Stimulated activated CD8-positive, alpha-beta memory T cell treated with anti-CD3 and anti-CD28 coated beads, Interleukin-2, amount 100 ng/mL, for 1 hour (primary cell): Measurements from ENCODE around the gene TMEM256.

Experiments
- DNase-seq, 2 donors: peaks; one replicate each; pipeline ENCODE4 v3.0.0-alpha.2; 2020; ENCODE audit warnings: low read depth in 2 of 2

Gene TMEM256

DNA sequence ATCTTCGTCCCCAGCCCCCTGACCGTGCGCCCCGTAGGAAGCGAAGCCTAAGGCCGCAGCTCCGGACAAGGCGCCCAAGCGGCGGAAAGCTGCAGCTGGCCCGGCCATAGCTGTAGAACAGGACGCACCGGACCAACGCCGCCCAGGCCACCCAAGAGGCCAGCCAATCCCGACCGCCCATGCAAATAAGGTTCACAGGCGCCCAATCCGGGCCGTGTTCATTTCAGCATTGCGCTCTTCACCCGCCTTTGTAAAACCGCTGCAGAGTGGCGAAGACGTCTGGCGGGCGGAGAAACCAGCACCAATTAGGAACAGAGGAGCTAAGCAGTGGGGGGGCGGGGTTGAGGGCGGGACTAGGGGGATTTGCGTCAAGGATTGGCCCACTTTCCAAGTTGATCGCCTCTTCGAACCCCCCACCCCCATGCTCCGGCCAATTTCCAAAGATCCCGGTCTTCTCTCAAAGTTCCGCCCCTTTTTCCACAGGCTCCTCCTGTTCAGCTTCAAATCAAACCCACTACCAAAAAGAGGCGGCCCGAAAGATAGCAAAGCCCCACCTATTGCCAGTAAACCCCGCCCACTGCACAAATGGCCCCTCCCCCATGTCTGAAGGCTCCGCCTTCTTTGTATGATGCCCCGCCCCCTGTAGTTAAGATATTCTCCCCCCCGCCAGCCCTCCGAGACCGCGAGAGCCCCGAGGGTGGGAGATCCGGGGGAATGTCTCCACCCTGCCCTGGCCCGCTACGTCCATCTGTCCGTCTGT is at the start of gene TMEM256:
TSS of gene TMEM256 (minus strand) at position 121 of the 760 bp plus-strand sequence. CDS start at position 108, 13 bp downstream.
- peak; percentile 91 to 92 for DNase-seq

DNA sequence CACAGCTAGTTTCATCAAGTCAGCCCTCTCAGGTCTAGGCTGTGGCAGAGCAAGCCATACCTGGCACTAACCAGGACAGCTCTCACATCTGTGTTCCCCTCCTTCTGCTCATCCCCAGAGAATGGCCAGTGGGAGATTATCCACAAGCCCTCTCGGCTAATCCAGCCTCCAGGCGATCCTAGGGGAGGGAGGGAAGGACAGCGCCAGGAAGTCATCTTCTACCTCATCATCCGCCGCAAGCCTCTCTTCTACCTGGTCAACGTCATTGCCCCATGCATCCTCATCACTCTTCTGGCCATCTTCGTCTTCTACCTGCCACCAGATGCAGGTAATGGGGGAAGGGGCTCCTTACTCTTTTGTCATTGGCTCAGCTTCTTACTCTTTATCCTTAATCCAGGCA is 44.6 kb upstream of the TMEM256 start:
- no peak for DNase-seq

DNA sequence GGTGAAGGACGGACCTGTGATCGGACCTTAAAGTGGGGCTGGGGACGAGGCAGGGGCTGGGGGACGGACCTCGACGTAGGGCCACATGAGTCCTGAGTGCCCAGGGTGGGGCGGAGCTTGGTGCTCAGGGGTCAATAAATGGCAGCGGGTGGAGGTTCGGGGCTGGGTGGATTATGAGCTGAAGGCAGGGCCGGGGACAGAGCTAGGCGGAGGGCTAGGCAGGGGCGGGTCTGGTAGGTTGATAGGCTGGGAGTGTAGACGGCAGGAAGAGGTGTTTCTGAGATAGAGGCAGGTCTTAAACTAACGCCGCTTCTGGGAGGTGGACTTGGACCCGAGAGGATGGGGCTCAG is 41.7 kb upstream of the TMEM256 start:
- DNase-seq, result no peak

DNA sequence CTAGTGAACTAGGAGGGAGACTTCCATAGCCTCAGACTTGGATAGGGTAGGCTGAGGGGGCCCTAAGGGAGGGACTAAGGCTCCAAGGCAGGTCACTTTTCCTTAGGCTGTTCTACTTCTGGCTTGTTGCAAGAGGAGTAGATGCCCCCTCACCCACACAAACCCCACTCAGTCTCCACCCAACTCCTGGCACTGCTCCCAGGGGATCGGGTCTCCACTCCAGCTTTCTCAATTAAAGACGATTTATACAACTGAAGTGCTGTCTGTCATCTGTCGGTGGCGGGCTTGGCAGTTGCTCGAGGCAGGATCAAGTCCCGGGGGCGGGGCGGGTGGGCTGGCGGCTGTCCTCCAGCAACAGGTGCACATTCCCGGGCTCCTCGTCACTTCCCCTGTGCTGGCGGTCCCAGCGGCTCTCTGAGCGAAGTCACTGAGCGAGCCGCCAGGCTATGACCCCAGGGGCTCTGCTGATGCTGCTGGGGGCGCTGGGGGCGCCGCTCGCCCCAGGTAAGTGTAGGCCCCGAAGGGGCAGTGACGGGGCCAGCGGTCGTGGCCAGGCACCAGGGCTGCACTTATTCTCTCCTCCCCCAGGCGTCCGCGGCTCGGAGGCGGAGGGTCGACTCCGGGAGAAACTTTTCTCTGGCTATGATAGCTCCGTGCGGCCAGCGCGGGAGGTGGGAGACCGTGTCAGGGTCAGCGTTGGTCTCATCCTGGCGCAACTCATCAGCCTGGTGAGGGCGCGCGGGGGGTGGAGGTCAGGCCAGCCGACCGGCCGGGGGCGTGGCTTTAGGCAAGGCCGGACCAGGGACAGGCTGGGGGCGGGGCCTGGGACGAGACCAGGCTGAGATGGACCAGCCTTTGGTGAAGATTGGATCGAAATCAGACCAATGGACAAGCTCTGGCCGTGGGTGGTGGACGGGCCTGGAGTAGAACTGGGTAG is 41.1 kb upstream of the TMEM256 start, which contains the start of gene CHRNB1:
TSS of gene CHRNB1 (plus strand) at position 380 of the 937 bp plus-strand sequence. CDS start at position 447, 67 bp downstream.
- no peak for DNase-seq

DNA sequence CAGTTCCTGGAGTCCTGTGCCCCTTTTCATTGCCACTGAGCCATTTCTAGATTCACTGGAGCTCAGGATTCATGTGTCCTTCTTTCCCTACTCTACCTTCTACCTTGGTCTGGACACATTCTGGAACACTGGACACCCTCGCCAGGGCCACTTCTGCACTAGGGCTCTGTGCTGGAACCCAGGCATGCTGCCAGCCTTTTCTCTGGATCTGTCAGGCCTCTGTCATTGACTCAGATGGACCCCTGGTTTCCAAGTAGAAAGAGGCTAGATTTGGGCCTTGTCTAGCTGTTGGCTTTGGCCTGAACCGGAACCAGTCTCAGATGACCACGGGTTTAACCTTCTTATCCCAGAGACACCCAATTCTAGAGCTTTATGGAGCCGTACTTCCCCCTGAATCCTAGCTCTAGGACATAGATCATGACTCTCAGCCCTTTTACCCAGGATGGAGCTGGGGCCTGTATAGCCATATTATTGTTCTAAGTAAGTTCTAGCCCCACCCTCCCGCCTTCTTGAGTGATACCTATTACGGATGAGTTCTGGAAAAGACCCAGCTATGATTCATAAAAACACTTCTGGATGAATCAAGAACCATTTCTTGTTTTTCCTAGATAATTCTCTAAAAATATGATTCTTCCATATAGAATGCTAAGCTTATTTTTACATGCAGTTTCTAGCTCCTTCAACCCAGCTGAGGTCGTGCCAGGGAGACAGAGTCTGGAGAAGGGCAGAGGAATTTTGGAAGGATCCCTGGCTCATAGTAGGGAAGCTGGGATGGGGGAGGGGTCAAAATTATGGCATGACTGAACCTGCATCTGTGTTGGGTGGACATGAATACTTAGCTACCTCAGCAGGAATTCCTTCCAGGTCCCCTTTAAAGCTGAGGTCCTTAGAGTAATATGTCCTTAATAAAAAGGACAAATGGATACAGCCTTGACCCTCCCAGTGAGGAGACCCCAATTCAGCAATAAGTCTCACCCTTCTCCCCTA is 39.9 kb upstream of the TMEM256 start:
- DNase-seq, result no peak

DNA sequence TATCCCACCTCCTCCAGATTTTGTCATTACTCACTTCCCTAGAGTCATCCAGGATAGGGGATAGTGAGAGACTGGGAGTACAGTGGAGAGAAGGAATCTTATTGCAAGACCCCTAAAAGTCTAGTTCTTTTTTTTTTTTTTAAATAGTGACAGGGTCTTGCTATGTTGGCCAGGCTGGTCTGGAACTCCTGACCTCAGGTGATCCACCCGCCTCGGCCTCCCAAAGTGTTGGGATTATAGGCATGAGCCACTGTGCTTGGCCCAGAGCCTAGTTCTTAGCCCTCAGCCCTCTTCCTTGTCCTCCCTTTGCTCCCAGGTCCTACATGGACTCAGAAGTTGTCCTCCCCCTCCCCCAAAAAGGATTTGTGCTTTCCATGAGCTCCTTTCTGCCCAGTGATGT is 38.2 kb upstream of the TMEM256 start:
- DNase-seq, result no peak

DNA sequence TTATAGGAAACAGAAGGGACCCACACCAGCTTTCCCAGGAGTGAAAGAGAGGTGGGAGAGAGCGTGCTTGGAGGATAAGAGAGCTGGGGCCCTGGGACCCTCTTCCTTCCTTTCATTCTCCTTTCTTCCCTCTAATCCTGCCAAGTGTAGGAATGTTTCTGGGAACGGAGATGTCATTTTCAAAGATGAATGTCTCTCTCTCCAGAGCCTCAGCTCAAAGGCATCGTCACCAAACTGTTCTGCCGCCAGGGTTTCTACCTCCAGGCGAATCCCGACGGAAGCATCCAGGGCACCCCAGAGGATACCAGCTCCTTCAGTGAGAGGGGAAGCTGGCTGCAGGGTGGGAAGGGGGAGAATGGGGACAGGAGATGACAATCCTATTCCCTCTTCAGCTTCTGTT is 37.4 kb upstream of the TMEM256 start:
- DNase-seq, result no peak

DNA sequence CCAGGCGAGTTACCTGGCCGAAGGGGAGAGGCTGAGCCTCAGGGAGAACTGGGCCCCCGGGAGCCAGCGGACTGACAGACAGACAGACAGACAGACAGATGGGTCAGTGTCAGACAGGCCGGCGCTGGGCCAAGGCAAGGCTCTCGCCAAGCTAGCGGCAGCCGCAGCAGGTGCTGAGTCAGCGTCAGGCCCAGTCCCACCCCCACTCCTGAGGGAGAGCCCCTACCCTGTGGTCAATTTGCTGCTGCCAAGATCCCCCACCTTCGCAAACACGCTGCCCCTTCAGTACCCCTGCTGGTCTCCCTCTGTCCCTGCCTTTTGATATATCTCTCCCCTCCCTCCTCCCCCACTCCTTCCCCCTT is 36.9 kb upstream of the TMEM256 start:
- DNase-seq, result no peak

DNA sequence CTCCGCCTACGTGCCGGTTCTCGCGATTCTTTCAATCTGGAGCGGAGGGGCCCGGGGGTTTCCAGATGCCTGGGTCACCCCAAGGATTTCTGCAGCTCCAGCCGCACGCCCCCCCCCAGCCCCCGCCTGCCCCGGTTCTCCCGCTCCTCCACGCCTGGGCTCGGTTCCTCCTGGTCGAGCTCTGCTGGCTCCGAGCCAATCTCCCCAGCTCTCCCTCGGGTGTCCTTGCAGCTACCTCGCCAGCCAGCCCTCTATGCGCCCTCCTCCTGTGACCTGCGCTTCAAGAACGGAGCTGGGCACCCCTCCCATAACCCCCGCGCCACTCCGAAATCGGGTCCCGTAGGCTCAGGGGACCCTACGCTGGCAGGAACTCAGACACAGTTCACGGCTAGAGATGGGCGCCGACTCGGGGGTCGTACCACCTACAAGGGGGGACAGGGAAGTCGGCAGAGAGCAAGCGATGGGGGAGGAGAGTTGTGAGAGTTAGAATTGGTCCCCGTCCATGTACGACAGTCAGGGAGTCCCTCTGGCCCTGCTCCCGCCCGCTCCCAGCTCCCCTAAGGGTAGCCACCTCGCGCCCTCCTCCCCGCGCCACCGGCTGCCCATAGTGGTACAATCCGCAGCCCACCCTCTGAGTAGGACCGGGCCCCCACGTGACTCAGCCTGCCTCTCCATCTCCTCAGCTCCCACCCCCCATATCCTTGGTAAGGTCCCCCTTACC is 36.4 kb upstream of the TMEM256 start:
- DNase-seq, result no peak

DNA sequence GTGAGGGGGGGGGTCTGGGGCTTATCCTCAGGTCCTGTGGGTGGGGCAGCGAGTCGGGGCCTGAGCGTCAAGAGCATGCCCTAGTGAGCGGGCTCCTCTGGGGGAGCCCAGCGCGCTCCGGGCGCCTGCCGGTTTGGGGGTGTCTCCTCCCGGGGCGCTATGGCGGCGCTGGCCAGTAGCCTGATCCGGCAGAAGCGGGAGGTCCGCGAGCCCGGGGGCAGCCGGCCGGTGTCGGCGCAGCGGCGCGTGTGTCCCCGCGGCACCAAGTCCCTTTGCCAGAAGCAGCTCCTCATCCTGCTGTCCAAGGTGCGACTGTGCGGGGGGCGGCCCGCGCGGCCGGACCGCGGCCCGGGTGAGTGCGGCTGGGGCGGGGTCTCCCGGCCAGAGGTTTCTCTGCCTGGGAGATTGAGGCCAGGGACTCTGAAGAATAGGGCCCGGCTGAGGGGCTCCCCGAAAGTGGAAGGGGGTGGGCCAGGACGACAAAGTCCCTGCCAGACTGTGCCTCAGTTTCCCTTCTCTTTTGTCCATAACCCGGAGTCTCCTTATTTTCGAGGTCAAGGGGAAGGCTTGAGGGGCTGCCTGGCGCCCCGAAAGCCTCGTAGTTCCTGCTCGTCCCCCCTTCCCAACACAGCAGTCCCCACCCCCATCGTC is 35.7 kb upstream of the TMEM256 start, which contains the start of gene FGF11:
TSS of gene FGF11 (plus strand) at position 51 of the 651 bp plus-strand sequence. CDS start at position 160, 109 bp downstream.
- DNase-seq, result no peak

DNA sequence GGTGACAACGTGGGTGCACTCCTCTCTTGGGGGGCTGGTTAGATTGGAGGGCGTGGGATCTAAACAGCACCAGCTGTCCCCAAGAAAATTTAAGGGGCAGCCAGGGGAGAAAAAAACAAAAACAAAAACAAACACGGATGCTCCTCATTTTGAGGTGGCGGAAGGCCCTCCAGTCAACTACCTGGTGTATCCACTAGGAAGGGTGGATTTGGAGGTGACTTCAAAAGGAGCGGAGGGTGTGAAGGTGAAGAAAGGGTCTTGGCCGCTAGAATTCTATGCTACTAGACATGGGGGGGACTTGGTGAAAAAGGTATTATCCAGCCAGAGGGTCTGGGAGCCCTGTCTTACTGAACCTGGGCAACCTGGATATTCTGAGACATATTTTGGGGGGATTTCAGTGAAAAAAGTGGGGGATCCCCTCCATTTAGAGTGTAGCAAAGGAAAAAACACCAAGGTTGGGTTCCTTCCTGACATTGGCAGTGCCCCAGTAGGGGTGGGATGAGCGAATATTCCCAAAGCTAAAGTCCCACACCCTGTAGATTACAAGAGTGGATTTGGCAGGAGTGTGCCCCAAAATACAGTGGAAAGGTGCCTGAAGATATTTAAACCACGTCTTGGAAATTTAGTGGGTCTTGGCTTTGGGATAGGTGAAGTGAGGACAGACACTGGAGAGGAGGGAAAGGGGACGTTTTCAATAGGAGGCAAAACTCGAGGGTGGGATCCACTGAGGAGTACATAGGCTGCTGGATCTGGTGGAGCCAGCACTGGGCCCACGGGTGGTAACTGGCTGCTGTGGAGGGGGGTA is 35.0 kb upstream of the TMEM256 start:
- DNase-seq, result no peak

DNA sequence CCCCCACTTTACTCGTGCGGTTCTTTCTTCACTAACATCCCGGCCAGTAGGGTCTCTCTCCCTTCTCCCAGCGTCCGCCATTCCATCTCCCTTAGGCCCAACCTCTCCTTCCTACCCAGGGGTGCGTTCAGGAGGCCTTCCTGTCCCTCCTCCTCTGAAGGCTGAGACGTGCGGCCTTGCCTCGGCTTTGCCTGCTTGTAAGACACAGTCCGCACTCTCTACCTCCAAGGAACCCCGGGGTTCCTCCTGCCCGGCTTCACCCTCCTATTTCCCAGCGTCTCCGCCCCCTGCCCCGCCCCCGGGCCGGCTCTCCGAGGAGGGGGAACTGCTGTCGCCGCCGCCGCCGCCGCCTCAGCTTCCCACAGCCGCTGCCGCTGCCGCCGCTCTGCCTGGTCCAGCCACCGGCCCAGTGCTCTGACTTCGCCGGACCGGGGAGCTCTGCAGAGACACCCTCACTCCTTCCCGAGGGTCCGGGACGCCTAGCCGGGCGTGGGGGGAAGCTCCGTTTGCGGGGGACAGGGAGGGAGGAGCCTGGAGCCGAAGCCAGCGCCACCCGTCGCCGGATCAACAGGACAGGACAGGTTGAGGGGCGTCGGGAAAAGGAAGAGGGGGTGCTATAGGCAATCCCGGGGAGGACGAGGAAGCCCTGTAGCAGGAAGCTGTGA is 34.2 kb upstream of the TMEM256 start:
- DNase-seq, result peak in 1 of 2 donors; percentile 24

DNA sequence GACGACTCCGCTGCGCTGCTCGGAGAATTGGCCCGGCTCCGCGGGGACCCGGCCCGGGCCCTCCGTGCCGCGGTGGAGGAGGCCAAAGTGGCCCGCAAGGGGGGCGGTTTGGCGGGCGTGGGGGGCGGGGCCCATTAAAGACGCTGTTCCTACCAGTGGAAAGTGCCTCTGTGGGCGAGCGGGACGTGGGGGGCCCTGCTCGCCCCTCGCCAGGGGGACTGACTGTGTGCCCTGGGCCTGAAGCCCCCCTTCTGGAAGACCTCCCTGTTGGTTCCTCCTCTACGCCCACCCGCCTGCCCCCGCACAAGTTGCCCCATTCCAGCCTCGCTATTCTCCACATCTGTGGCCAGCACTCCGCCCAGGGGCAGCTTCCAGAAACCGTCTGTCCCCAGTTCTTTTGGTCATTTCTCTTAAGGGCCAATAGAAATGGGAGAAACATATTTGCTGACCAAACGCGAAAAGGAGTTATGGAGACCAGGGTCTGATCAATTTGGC is 33.5 kb upstream of the TMEM256 start:
- no peak for DNase-seq

DNA sequence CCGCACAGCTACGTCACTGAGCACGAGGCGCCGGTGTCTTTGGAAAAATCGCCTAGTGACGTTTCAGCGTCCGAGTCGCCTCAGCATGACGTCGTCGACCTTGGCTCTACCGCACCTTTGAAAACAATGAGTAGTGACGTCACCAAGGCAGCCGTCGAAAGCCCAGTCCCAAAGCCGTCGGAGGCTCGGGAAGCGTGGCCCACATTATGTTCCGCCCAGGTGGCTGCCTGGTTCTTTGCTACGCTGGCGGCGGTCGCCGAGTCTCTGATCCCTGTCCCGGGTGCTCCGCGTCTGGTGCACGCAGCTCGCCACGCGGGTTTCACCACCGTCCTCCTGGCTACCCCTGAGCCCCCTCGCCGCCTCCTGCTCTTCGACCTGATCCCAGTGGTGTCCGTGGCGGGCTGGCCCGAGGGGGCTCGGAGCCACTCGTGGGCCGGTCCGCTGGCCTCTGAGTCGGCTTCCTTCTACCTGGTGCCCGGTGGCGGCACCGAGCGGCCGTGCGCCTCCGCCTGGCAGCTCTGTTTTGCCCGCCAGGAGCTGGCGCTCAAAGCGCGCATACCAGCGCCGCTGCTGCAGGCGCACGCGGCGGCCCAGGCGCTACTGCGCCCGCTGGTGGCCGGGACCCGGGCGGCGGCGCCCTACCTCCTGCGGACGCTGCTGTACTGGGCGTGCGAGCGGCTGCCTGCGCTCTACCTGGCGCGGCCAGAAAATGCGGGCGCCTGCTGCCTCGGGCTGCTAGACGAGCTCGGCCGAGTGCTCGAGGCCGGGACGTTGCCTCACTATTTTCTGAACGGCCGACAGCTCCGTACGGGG is 32.9 kb upstream of the TMEM256 start:
- DNase-seq, result peak; percentile 58 to 68

DNA sequence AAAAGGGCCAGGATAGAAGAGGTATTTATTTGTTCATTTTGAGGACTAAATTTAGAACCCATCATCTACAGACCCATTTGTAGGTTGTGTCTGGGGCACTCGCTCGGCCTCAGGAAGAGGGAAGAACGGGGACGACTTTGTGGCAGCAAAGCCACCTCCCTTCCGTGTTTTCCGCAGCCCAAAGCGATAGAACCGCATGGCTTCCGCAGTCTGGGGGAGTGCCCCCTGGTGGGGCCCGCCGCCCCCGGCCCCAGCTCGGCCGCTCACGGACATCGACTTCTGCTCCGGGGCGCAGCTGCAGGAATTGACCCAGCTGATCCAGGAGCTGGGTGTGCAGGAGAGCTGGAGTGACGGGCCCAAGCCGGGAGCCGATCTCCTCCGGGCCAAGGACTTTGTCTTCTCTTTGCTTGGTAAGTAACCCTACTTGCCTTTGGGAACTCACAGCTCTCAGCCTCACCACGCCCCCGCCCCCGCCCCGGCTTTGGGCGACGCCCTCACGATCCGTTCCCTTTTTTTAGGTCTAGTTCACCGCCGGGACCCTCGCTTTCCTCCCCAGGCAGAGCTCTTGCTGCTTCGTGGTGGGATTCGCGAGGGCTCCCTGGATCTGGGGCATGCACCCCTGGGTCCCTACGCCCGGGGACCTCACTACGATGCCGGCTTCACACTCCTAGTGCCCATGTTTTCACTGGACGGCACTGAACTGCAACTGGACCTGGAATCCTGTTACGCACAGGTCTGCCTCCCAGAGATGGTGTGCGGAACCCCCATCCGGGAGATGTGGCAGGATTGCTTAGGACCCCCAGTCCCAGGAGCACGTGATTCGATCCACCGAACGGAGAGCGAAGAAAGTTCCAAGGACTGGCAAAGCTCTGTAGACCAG is 32.0 kb upstream of the TMEM256 start:
- peak in 1 of 2 donors; percentile 26 for DNase-seq

DNA sequence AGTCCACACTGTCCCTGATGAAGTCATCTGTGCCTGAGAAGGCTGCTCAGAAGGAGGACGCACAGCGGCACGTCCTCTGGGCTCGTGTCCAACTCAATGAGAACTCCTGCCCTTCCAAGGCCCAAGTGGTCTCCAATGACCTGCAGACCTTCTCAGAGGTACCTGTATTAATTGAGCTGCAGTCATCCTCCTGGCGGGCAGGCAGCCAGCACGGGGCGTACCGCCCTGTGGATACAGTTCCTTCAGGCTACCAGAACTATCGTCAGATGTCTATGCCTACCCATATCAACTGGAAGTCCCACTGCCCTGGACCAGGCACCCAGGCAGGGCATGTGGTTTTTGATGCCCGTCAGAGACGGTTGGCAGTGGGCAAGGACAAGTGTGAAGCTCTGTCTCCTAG is 28.4 kb upstream of the TMEM256 start:
- DNase-seq, result no peak

DNA sequence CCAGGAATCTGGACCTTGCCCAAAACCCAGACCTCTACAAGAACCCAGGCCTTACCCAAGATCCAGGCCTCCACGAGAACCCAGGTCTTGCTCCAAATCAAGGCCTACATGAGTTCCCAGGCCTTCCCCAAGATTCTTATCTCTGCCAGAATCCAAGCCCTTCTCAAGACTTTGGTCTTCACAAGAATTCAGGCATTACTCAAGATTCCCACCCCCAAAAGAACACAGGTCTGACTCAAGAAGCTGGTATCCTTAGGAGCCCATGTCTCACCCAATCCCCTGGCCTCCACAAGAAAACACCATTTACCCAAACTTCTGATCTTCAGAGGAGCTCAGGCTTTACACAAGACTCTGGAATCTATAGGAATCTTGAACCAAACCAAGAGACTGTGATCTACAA is 27.3 kb upstream of the TMEM256 start:
- DNase-seq, result no peak
